H1 (cell line): ENCODE results near the gene HEATR1. TPM values are rescaled to one million over a fixed set of nuclear protein-coding genes. Genes with fewer than 3 reads are reported as not detected.

Experiments
- CTCF ChIA-PET: fragments of 300-600 bp; sonication (Branson Sonifier 250); formaldehyde crosslinking; loops from one replicate; lab custom pipeline; 2021; ENCODE audit not compliant: partially characterized antibody; lab: Charles Lee
- POLR2A ChIA-PET: fragments of 300-600 bp; sonication (Branson Sonifier 250); formaldehyde crosslinking; loops from one replicate; lab custom pipeline; 2021; ENCODE audit warnings: inconsistent platforms; ENCODE audit not compliant: partially characterized antibody; lab: Charles Lee
- DNase-seq, 2 experiments: peaks; one replicate each; pipeline versions ENCODE4 v3.0.0 to v3.0.0-alpha.2; 2010 to 2022; ENCODE audit warnings: low spot score in 2 of 2, low read depth in 1 of 2, mixed read lengths in 1 of 2
- FAIRE-seq: peaks from 2 replicates; lab custom pipeline; 2011; peaks lifted over from hg19 to GRCh38; lab: Jason Lieb, UNC
- H2AFZ ChIP-seq: 2 replicates; pipeline ENCODE4 v1.8.1; 2012; ENCODE audit warnings: low read length, inconsistent platforms
- H2AK5ac ChIP-seq: 2 replicates; pipeline ENCODE4 v1.6.1; 2013; ENCODE audit warnings: low read depth, low read length
- H2BK120ac ChIP-seq: replicated peaks from 2 replicates; pipeline ENCODE3; 2013; ENCODE audit warnings: low read depth, low read length, inconsistent platforms
- H2BK12ac ChIP-seq: 2 replicates; pipeline ENCODE4 v1.6.1; 2013; ENCODE audit warnings: low read depth, low read length
- H2BK15ac ChIP-seq: 2 replicates; pipeline ENCODE4 v1.6.1; 2013; ENCODE audit warnings: low read length
- H2BK20ac ChIP-seq: 2 replicates; pipeline ENCODE4 v1.6.1; 2013; ENCODE audit warnings: low read length
- H2BK5ac ChIP-seq: 2 replicates; pipeline ENCODE4 v1.6.1; 2013; ENCODE audit warnings: low read depth, low read length
- H3K14ac ChIP-seq: 2 replicates; pipeline ENCODE4 v1.6.1; 2013; ENCODE audit warnings: inconsistent platforms; ENCODE audit not compliant: insufficient read length
- H3K18ac ChIP-seq: 2 replicates; pipeline ENCODE4 v1.6.1; 2013; ENCODE audit warnings: low read length; ENCODE audit errors: extremely low read depth
- H3K23ac ChIP-seq: 2 replicates; pipeline ENCODE4 v1.6.1; 2013; ENCODE audit warnings: inconsistent platforms; ENCODE audit not compliant: insufficient read length
- H3K23me2 ChIP-seq: 2 replicates; pipeline ENCODE4 v1.6.1; 2013; ENCODE audit warnings: low read depth, low read length
- H3K27ac ChIP-seq: 2 replicates; pipeline ENCODE4 v1.6.1; 2011; ENCODE audit warnings: low read depth, low read length, inconsistent platforms
- H3K27me3 ChIP-seq, 4 experiments: replicated peaks in 1 of 4; 1 replicate in 1 of 4; 2 replicates in 3 of 4; pipeline versions ENCODE4 v1.6.1 to v1.8.1; 2011 to 2013; ENCODE audit warnings: low read length in 3 of 4, mild to moderate bottlenecking in 3 of 4, inconsistent platforms in 2 of 4, mixed read lengths in 2 of 4, moderate library complexity in 1 of 4; ENCODE audit not compliant: control insufficient read depth in 3 of 4, insufficient read depth in 3 of 4; ENCODE audit errors: extremely low read depth in 1 of 4
- H3K36me3 ChIP-seq, 4 experiments: 2 replicates each; pipeline versions ENCODE4 v1.6.1 to v1.8.1; 2011 to 2013; ENCODE audit warnings: mild to moderate bottlenecking in 4 of 4, low read length in 3 of 4, moderate library complexity in 2 of 4, control low read depth in 1 of 4, inconsistent platforms in 1 of 4; ENCODE audit not compliant: insufficient read depth in 4 of 4, control insufficient read depth in 2 of 4
- H3K4ac ChIP-seq: replicated peaks from 2 replicates; pipeline ENCODE3; 2013; ENCODE audit warnings: low read length, low read depth, mixed read lengths, inconsistent platforms; ENCODE audit not compliant: insufficient read length
- H3K4me1 ChIP-seq, 4 experiments: replicated peaks in 1 of 4; 1 replicate in 1 of 4; 2 replicates in 3 of 4; pipeline versions ENCODE4 v1.6.1 to v1.8.1; 2011 to 2013; ENCODE audit warnings: low read length in 3 of 4, inconsistent platforms in 2 of 4, mixed read lengths in 1 of 4; ENCODE audit not compliant: insufficient read depth in 4 of 4, control insufficient read depth in 3 of 4
- H3K4me2 ChIP-seq, 2 experiments: 2 replicates each; pipeline versions ENCODE4 v1.6.1 to v1.8.1; 2011 to 2013; ENCODE audit warnings: low read depth in 2 of 2, low read length in 2 of 2, control low read depth in 1 of 2, inconsistent platforms in 1 of 2, mild to moderate bottlenecking in 1 of 2; ENCODE audit not compliant: insufficient read depth in 1 of 2
- H3K4me3 ChIP-seq, 4 experiments: fragments of 200-600, 300-600 bp in 1 of 4; sonication (generic), shearing (Covaris generic), sonication (Bioruptor Twin) in 1 of 4; 2 replicates each; pipeline versions ENCODE4 v1.5.1 to v1.8.1; 2011 to 2016; ENCODE audit warnings: low read length in 4 of 4, low read depth in 3 of 4, control low read depth in 2 of 4, inconsistent platforms in 2 of 4, mild to moderate bottlenecking in 2 of 4, mixed read lengths in 1 of 4, moderate library complexity in 1 of 4; ENCODE audit not compliant: insufficient read depth in 2 of 4; ENCODE audit errors: extremely low read depth in 1 of 4
- H3K56ac ChIP-seq: replicated peaks from 2 replicates; pipeline ENCODE3; 2013; ENCODE audit warnings: low read depth, mild to moderate bottlenecking, mixed read lengths, low read length, inconsistent platforms; ENCODE audit not compliant: insufficient read length
- H3K79me1 ChIP-seq: 2 replicates; pipeline ENCODE4 v1.6.1; 2013; ENCODE audit warnings: low read depth, low read length, control low read depth
- H3K79me2 ChIP-seq, 2 experiments: 2 replicates each; pipeline versions ENCODE4 v1.6.1 to v1.8.1; 2012 to 2013; ENCODE audit warnings: low read length in 2 of 2, mild to moderate bottlenecking in 2 of 2, inconsistent platforms in 1 of 2; ENCODE audit not compliant: insufficient read depth in 2 of 2, control insufficient read depth in 1 of 2
- H3K9ac ChIP-seq, 4 experiments: replicated peaks in 1 of 4; 1 replicate in 1 of 4; 2 replicates in 3 of 4; pipeline versions ENCODE4 v1.6.1 to v1.8.1; 2011 to 2013; ENCODE audit warnings: low read depth in 3 of 4, low read length in 3 of 4, control low read depth in 2 of 4, mild to moderate bottlenecking in 2 of 4, moderate library complexity in 2 of 4, inconsistent platforms in 1 of 4; ENCODE audit errors: extremely low read depth in 1 of 4
- H3K9me3 ChIP-seq, 2 experiments: 2 replicates each; pipeline versions ENCODE4 v1.6.1 to v1.8.1; 2012 to 2013; ENCODE audit warnings: mild to moderate bottlenecking in 2 of 2, moderate library complexity in 2 of 2, control low read depth in 1 of 2, inconsistent platforms in 1 of 2, low read depth in 1 of 2, low read length in 1 of 2, mixed read lengths in 1 of 2; ENCODE audit not compliant: insufficient read depth in 2 of 2
- H4K20me1 ChIP-seq, 2 experiments: replicated peaks in 1 of 2; 2 replicates each; pipeline versions ENCODE3 to v1.8.1; 2011 to 2013; ENCODE audit warnings: inconsistent platforms in 2 of 2, low read length in 2 of 2, mild to moderate bottlenecking in 1 of 2; ENCODE audit not compliant: insufficient read depth in 2 of 2, control insufficient read depth in 1 of 2
- H4K5ac ChIP-seq: 2 replicates; pipeline ENCODE4 v1.6.1; 2013; ENCODE audit warnings: low read length, low read depth, mixed read lengths, inconsistent platforms; ENCODE audit not compliant: insufficient read length
- H4K8ac ChIP-seq: 2 replicates; pipeline ENCODE4 v1.8.0; 2013; ENCODE audit warnings: mild to moderate bottlenecking, moderate library complexity, low read length, inconsistent platforms; ENCODE audit not compliant: insufficient read depth; ENCODE audit errors: extremely low read depth
- H4K91ac ChIP-seq: replicated peaks from 2 replicates; pipeline ENCODE3; 2013; ENCODE audit warnings: low read length, mixed read lengths, inconsistent platforms; ENCODE audit not compliant: insufficient read length
- SIX5 ChIP-seq: IDR thresholded peaks from 2 replicates; pipeline ENCODE4 v1.6.1; 2011; ENCODE audit warnings: mild to moderate bottlenecking, low read depth, low read length
- SP1 ChIP-seq: IDR thresholded peaks from 2 replicates; pipeline ENCODE4 v1.6.1; 2011; ENCODE audit warnings: low read depth, low read length
- TAF7 ChIP-seq: optimal IDR thresholded peaks from 2 replicates; pipeline ENCODE3; 2011; ENCODE audit warnings: low read depth, mild to moderate bottlenecking, inconsistent platforms, low read length, moderate library complexity, borderline replicate concordance
- WGBS, 2 experiments: shearing (Covaris generic) in 1 of 2; methylation state at CpG; one replicate each; pipeline versions ENCODE4 v1.1.6 to v1.1.7; 2013 to 2015; ENCODE audit warnings: low lambda C conversion rate in 2 of 2, mixed read lengths in 2 of 2, inconsistent platforms in 1 of 2, low coverage in 1 of 2, missing lambda C conversion rate in 1 of 2; ENCODE audit not compliant: insufficient replicate concordance in 2 of 2, insufficient coverage in 1 of 2, insufficient read length in 1 of 2; ENCODE audit errors: extremely low coverage in 1 of 2, missing lambda C conversion rate in 1 of 2; 5-methylcytosine and 5-hydroxymethylcytosine counted together
- polyA plus RNA-seq, 7 experiments: library from polyadenylated mRNA; depleted of rRNA in 3 of 7; stranded (reverse) in 5 of 7; unstranded in 2 of 7; fragments of >200 nt in 5 of 7; fragments of 200-250 nt in 2 of 7; gene quantifications; 1 replicate in 5 of 7; 2 replicates in 1 of 7; 4 replicates in 1 of 7; pipeline versions ENCODE4 v1.2.1 to v1.2.3, GENCODE V29; 2011 to 2013; ENCODE audit warnings: missing spikeins in 2 of 7, mixed read lengths in 2 of 7
- total RNA-seq: library from RNA; stranded (reverse); fragmentation: NEBNext Ultra II Directional; extraction: Animal tissue kit (Norgen Biotek cat#: 25700); gene quantifications from 2 replicates; pipeline ENCODE4 v1.2.1, GENCODE V29; 2021

Gene HEATR1
- total and polyA plus RNA-seq, 2 of the 8 experiments (the other 6 are each of a cell fraction or from before 2014, with no cell fraction given), result 13.0 to 95.8 TPM

- ChIA-PET POLR2A (no interaction called here), CTCF (interaction anchor here (0.6 to 1.2 kb wide), 3 partner anchors 37 to 120 kb away, joined by 3 read pairs; no protein-coding TSS in a partner anchor)
- Histone ChIP-seq H3K14ac (no peak overlapping the region), H3K4me1 (no peaks in the 10 kb centered on the region), H3K36me3 (no peaks in the 10 kb centered on the region), H4K91ac (no peak overlapping the region), H3K4me3 (no peak overlapping the region), H3K56ac (no peak overlapping the region), H3K4me2 (no peak overlapping the region), H2BK5ac (no peak overlapping the region), H4K20me1 (no peaks in the 10 kb centered on the region), H4K8ac (no peak overlapping the region), H2BK120ac (no peak overlapping the region), H2BK15ac (no peak overlapping the region), H3K27me3 (no peaks in the 10 kb centered on the region), H3K27ac (no peak overlapping the region), H3K23me2 (no peaks in the 10 kb centered on the region), H2AK5ac (no peak overlapping the region), H3K79me1 (no peaks in the 10 kb centered on the region), H3K4ac (no peak overlapping the region), H2AFZ (no peak overlapping the region), H3K9ac (no peak overlapping the region), H4K5ac (no peak overlapping the region), H2BK20ac (no peak overlapping the region), H3K23ac (no peak overlapping the region), H3K79me2 (no peaks in the 10 kb centered on the region), H3K9me3 (no peaks in the 10 kb centered on the region), H3K18ac (no peak overlapping the region), H2BK12ac (no peak overlapping the region)
- no peak for DNase-seq
- no peak for FAIRE-seq
- 95% methylated on average over 4 of the region's 4 CpGs; no CpG with 5 or more reads in 1 of the 2 experiments for WGBS, 2 experiments
- TF ChIP-seq TAF7, result no peak
- no peak for TF ChIP-seq SP1
- TF ChIP-seq SIX5, result no peak
Measured at GRCh38 chr1:236639686-236640085, 35.4 kb upstream of the HEATR1 start.
